HL-60/S4 (cell line): Measurements from ENCODE around the gene ZNF467.

ENCODE experiments used
- in situ Hi-C: fragments of 300-500 bp; cut with MboI; formaldehyde crosslinking; loops from 2 replicates; pipeline ENCODE4 v1.14.3; 2022; ENCODE audit warnings: low sequenced_read_pairs

ZNF467 gene

GRCh38 chr7:149751043-149751775 lies 22.2 kb downstream of the ZNF467 start:
- in situ Hi-C loops, result no loop called here

- in situ Hi-C loops, result no loop called here
Observed at GRCh38 chr7:149750122-149750845, 23.1 kb downstream of the ZNF467 start.

GRCh38 chr7:149748076-149748874 lies 25.1 kb downstream of the ZNF467 start:
- in situ Hi-C loops, result no loop called here

GRCh38 chr7:149743476-149744255 lies 29.7 kb downstream of the ZNF467 start:
- in situ Hi-C loops, result no loop called here

GRCh38 chr7:149742075-149742701 lies 31.2 kb downstream of the ZNF467 start:
- in situ Hi-C loops, result no loop called here

- in situ Hi-C loops, result no loop called here
Observed at GRCh38 chr7:149741629-149742028, 31.8 kb downstream of the ZNF467 start.

GRCh38 chr7:149736478-149737360 lies 36.7 kb downstream of the ZNF467 start:
- in situ Hi-C loops, result no loop called here

GRCh38 chr7:149735779-149736477 lies 37.5 kb downstream of the ZNF467 start:
- in situ Hi-C loops, result no loop called here

- in situ Hi-C loops, result no loop called here
Observed at GRCh38 chr7:149735181-149735602, 38.2 kb downstream of the ZNF467 start.

GRCh38 chr7:149734791-149735075 lies 38.7 kb downstream of the ZNF467 start:
- in situ Hi-C loops, result no loop called here

GRCh38 chr7:149733924-149734790 lies 39.2 kb downstream of the ZNF467 start:
- in situ Hi-C loops, result no loop called here

- in situ Hi-C loops, result no loop called here
Observed at GRCh38 chr7:149733131-149733923, 40.1 kb downstream of the ZNF467 start.

- in situ Hi-C loops, result no loop called here
Observed at GRCh38 chr7:149732611-149733010, 40.8 kb downstream of the ZNF467 start.

- in situ Hi-C loops, result no loop called here
Observed at GRCh38 chr7:149732111-149732561, 41.3 kb downstream of the ZNF467 start.

- in situ Hi-C loops, result no loop called here
Observed at GRCh38 chr7:149731207-149731955, 42.0 kb downstream of the ZNF467 start.
